Suprapubic skin (tissue), 4 donors: Measurements from ENCODE around the gene RASGRP3.

Experiments
- EP300 ChIP-seq: sonication (generic); formaldehyde crosslinking; IDR thresholded peaks from one replicate; pipeline ENCODE4 v1.6.1; 2017; ENCODE audit warnings: antibody characterized with exemption
- POLR2A ChIP-seq, 2 donors: fragments of 450-650 bp; IDR thresholded peaks; one replicate each; pipeline ENCODE4 v1.6.1; 2017; ENCODE audit warnings: antibody characterized with exemption in 2 of 2, mild to moderate bottlenecking in 2 of 2, moderate library complexity in 2 of 2
- POLR2AphosphoS5 ChIP-seq, 3 donors: sonication (generic); formaldehyde crosslinking; IDR thresholded peaks; one replicate each; pipeline ENCODE4 v1.6.1; 2017; ENCODE audit warnings: antibody characterized with exemption in 3 of 3
- TF ChIP-seq, protein P1 (sequence below), 2 donors: fragments of 200-600 bp in 1 of 2; fragments of 450-650 bp in 1 of 2; sonication (generic) in 1 of 2; IDR thresholded peaks; one replicate each; pipeline ENCODE4 v1.5.1; 2016 to 2019; ENCODE audit warnings: antibody characterized with exemption in 2 of 2, mild to moderate bottlenecking in 1 of 2, moderate library complexity in 1 of 2

DNA sequence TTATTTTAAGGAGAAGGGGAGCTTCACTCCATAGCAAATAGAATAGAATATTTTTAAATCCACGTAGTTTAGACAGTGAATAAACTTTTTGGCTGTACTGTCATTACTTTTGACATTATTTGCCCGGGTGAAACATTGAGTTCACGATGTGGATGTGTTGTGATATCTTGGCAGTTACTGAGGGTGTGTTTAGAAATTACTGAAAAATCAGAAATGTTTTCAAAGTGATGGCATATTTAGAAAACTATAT lies 123.4 kb downstream of the RASGRP3 start:
- TF ChIP-seq, protein P1, sequence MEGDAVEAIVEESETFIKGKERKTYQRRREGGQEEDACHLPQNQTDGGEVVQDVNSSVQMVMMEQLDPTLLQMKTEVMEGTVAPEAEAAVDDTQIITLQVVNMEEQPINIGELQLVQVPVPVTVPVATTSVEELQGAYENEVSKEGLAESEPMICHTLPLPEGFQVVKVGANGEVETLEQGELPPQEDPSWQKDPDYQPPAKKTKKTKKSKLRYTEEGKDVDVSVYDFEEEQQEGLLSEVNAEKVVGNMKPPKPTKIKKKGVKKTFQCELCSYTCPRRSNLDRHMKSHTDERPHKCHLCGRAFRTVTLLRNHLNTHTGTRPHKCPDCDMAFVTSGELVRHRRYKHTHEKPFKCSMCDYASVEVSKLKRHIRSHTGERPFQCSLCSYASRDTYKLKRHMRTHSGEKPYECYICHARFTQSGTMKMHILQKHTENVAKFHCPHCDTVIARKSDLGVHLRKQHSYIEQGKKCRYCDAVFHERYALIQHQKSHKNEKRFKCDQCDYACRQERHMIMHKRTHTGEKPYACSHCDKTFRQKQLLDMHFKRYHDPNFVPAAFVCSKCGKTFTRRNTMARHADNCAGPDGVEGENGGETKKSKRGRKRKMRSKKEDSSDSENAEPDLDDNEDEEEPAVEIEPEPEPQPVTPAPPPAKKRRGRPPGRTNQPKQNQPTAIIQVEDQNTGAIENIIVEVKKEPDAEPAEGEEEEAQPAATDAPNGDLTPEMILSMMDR (IDR thresholded peaks at IDR 0.05): no peak
- no peak for TF ChIP-seq POLR2A (IDR thresholded peaks at IDR 0.05)
- no peak for TF ChIP-seq POLR2AphosphoS5 (IDR thresholded peaks at IDR 0.05)
- no peak for TF ChIP-seq EP300
